GM06990 (cell line): Measurements from ENCODE around the gene DDOST.

Experiments used
- DNase-seq: peaks from one replicate; pipeline ENCODE4 v3.0.0-alpha.2; 2011; ENCODE audit not compliant: insufficient read length; ENCODE audit errors: extremely low read depth
- H3K27me3 ChIP-seq: replicated peaks from 2 replicates; pipeline ENCODE4 v1.6.0; 2011; ENCODE audit warnings: low read length; ENCODE audit not compliant: control insufficient read depth, insufficient read depth
- H3K36me3 ChIP-seq: 2 replicates; pipeline ENCODE4 v1.5.1; 2011; ENCODE audit warnings: low read length; ENCODE audit not compliant: control insufficient read depth, insufficient read depth
- H3K4me3 ChIP-seq: replicated peaks from 2 replicates; pipeline ENCODE4 v1.5.1; 2011; ENCODE audit warnings: low read depth, mild to moderate bottlenecking, control low read depth, low read length
- TF ChIP-seq, protein P1 (sequence below): IDR thresholded peaks from 2 replicates; pipeline ENCODE4 v1.5.1; 2011; ENCODE audit warnings: low read length, control low read depth, mild to moderate bottlenecking, inconsistent platforms; ENCODE audit not compliant: insufficient read depth, poor library complexity, severe bottlenecking

Gene DDOST

DNA sequence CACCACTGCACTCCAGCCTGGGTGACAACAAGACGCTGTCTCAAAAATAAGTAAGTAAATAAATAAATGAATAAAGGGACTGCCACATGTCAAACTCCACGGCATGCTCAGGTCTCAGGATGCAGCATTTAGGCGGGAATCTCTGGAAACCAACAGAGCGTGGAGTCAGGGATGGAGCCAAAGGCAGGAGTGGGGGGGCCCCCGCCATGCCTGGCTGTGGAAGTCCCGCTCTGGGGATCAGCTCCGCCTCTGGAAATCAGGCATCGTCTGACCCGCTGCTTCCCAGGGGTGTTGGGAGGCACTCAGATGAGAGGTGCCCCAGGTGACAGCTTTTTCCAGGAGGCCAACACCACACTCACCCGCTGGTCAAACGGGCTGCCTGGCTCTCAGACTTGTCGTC is 36.4 kb upstream of the DDOST start:
- no peaks in the 10 kb centered on the region; the same call in 1 of the 2 replicates for H3K27me3 ChIP-seq
- H3K4me3 ChIP-seq, result no peak overlapping the region
- TF ChIP-seq, protein P1, sequence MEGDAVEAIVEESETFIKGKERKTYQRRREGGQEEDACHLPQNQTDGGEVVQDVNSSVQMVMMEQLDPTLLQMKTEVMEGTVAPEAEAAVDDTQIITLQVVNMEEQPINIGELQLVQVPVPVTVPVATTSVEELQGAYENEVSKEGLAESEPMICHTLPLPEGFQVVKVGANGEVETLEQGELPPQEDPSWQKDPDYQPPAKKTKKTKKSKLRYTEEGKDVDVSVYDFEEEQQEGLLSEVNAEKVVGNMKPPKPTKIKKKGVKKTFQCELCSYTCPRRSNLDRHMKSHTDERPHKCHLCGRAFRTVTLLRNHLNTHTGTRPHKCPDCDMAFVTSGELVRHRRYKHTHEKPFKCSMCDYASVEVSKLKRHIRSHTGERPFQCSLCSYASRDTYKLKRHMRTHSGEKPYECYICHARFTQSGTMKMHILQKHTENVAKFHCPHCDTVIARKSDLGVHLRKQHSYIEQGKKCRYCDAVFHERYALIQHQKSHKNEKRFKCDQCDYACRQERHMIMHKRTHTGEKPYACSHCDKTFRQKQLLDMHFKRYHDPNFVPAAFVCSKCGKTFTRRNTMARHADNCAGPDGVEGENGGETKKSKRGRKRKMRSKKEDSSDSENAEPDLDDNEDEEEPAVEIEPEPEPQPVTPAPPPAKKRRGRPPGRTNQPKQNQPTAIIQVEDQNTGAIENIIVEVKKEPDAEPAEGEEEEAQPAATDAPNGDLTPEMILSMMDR, result no peak
- no peak for DNase-seq
- H3K36me3 ChIP-seq, result no peaks in the 10 kb centered on the region

DNA sequence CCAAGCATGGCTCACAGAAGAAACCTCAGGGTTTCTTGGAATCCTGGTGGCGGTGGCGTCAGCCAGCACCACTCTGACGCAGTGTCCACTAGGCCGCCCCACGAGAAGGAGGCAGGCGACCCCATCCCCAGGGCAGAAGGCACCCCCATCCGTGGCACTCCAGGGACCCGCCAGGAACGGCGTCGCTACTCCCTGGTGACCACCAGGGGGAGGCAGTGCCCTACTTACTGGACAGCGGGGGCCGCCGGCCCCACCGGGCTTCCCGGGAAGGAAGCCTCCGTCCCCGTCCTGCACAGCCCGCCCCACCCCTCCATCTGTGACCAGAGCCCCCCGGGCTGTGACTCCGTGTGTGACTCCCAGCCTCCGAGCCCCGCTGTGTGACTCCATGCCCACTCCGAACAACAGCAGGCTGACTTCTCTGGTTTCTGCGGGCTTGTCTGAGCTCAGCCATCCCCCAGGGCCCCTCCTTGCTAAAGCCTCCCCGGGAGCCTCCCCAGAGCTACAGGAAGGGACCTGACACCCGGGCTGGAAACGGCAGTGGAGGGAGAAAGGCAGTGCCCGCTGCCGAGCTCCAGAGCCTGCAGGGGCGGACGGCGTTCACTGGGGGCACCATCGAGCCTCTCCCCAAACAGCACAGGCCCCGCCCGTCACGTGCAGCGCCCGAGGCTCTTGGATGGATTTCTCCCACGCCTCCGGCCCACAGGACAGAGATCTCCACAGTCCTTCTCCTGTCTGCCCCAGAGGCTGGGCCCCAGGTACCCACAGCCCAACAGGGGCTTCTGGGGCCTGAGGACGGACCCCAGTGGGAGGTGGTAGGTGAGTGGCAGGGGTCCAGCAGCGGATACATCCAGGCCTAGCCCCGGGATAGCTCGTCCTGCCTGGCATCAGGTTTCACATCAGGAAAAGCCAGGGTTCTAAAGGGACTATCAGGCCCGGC is 35.5 kb upstream of the DDOST start:
- DNase-seq, result peak; percentile 70
- TF ChIP-seq, protein P1, result peak; percentile 96
- Histone ChIP-seq H3K27me3 (no peaks in the 10 kb centered on the region; the same call in 1 of the 2 replicates), H3K4me3 (peak overlapping the region; percentile 63), H3K36me3 (no peaks in the 10 kb centered on the region)

DNA sequence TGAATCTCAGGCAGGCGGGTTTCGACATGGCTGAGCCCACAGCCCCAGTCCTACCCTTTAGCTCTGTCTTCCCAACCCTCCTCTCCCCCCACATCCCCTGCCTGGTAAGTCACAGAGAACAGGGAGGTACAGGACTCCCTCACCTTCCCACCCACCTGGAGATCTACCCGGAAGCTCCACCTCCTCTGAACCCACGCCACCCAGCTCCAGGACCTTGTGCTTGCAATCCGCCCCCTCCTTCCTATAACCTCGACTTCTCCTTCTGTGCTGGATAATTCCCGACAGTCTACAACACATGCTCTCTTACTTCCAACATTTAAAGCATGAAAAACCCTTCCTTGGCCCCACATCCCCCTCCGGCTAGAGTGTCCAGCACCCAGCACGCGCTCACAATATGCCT is 34.3 kb upstream of the DDOST start:
- H3K4me3 ChIP-seq, result no peak overlapping the region
- TF ChIP-seq, protein P1, result no peak
- H3K36me3 ChIP-seq, result no peaks in the 10 kb centered on the region
- H3K27me3 ChIP-seq, result no peaks in the 10 kb centered on the region; the same call in 1 of the 2 replicates
- no peak for DNase-seq

DNA sequence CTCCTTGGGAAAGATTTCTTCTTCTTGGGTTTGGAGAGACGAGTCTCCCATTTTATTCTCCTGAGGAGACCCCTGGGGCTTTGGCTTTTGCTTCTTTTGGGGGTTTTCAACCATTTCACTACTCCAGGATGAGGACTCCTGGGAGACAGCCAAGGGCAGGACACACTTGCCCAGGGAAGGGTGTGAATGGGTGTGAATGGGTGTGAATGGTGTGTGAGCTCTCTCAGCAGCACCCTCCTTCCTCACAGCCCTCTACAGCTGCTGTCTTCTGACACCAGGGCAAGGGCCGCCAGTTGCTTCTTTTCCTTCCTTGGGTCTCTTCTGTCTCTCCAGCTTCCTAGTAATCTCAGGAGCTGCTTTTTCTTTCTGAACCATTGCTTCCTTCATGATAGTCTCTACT is 32.5 kb upstream of the DDOST start:
- TF ChIP-seq, protein P1, result no peak
- no peaks in the 10 kb centered on the region for H3K36me3 ChIP-seq
- H3K4me3 ChIP-seq, result no peak overlapping the region
- no peaks in the 10 kb centered on the region; the same call in 1 of the 2 replicates for H3K27me3 ChIP-seq
- no peak for DNase-seq

DNA sequence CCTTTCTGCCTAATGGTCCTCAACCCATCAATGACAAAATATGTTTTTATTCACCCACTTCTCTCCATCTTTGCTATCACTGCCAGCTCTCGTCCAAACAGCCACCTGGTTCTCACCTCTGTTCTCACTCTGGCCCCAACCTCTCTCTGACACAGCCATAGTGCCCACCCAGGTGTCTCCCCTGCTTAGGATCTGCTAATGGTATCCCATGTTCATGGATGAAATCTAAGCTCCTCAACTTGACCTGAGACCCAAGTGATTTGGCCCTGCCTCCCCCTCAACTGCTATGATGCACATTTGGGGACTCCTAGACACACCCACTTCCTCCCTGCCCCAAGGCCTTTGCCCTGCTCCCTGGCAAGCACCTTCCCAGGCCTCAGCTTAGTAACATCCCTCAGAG is 30.7 kb upstream of the DDOST start:
- TF ChIP-seq, protein P1, result no peak
- no peak overlapping the region for H3K4me3 ChIP-seq
- DNase-seq, result no peak
- no peaks in the 10 kb centered on the region; the same call in 1 of the 2 replicates for H3K27me3 ChIP-seq
- no peaks in the 10 kb centered on the region for H3K36me3 ChIP-seq
